ENCODE results near the gene MROH2A.
"Not testable (repeated sequence)": the region's sequence is repeated elsewhere in the genome, so short reads cannot be mapped to it uniquely, and the experiment has no call there.

DNA sequence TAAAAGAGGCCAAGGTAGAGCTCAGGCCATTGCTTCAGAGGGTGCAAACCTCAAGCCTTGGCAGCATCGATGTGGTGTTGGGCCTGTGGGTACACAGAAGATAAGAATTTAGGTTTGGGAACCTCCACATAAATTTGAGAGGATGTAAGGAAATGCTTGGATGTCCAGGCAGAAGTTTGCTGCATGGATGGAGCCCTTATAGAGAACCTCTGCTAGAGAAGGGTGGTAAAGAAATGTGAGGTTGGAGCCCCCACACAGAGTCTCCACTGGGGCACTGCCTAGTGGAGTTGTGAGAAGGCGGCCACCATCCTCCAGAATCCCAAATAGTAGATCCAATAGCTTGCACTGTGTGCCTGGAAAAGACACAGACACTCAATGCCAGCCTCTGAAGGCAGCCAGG is 27.4 kb upstream of the MROH2A start:
- TF ChIP-seq SP1 (CRISPR knock-in tag; conservative IDR thresholded peaks at IDR 0.05); ESRRA (CRISPR knock-in tag; IDR thresholded peaks at IDR 0.05; ENCODE audit: borderline replicate concordance); ZNF232 (CRISPR knock-in tag; IDR thresholded peaks at IDR 0.05); CREB1 (CRISPR knock-in tag; IDR thresholded peaks at IDR 0.05): not testable (repeated sequence)
- TF ChIP-seq, protein P1, sequence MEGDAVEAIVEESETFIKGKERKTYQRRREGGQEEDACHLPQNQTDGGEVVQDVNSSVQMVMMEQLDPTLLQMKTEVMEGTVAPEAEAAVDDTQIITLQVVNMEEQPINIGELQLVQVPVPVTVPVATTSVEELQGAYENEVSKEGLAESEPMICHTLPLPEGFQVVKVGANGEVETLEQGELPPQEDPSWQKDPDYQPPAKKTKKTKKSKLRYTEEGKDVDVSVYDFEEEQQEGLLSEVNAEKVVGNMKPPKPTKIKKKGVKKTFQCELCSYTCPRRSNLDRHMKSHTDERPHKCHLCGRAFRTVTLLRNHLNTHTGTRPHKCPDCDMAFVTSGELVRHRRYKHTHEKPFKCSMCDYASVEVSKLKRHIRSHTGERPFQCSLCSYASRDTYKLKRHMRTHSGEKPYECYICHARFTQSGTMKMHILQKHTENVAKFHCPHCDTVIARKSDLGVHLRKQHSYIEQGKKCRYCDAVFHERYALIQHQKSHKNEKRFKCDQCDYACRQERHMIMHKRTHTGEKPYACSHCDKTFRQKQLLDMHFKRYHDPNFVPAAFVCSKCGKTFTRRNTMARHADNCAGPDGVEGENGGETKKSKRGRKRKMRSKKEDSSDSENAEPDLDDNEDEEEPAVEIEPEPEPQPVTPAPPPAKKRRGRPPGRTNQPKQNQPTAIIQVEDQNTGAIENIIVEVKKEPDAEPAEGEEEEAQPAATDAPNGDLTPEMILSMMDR (IDR thresholded peaks at IDR 0.05): not testable (repeated sequence)
- TF ChIP-seq, protein P2, sequence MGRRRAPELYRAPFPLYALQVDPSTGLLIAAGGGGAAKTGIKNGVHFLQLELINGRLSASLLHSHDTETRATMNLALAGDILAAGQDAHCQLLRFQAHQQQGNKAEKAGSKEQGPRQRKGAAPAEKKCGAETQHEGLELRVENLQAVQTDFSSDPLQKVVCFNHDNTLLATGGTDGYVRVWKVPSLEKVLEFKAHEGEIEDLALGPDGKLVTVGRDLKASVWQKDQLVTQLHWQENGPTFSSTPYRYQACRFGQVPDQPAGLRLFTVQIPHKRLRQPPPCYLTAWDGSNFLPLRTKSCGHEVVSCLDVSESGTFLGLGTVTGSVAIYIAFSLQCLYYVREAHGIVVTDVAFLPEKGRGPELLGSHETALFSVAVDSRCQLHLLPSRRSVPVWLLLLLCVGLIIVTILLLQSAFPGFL (CRISPR knock-in tag; IDR thresholded peaks at IDR 0.05; ENCODE audit: borderline replicate concordance): not testable (repeated sequence)
